ENCODE data around the gene KIAA0513.

Gene KIAA0513

GRCh38 chr16:85045077-85045476, 17.5 kb downstream of the KIAA0513 start:
- H3K4me3 ChIP-seq (replicated peaks; ENCODE audit: insufficient read depth, low read length): no peak overlapping the region
- peaks cover 38% of the 10 kb centered on the region for H3K27me3 ChIP-seq (ENCODE audit: insufficient read depth, poor library complexity, severe bottlenecking)
- H3K27ac ChIP-seq (replicated peaks): no peak overlapping the region
- TF ChIP-seq GABPA (IDR thresholded peaks at IDR 0.05; ENCODE audit: low read depth) (no peak), CTCF (IDR thresholded peaks at IDR 0.05; ENCODE audit: insufficient read depth, low read length) (no peak)
- DNase-seq (ENCODE audit: low read depth in 1 of 2, low spot score in 1 of 2): no peak

GRCh38 chr16:85045641-85046471, 18.3 kb downstream of the KIAA0513 start:
- Histone ChIP-seq H3K27me3 (ENCODE audit: insufficient read depth, poor library complexity, severe bottlenecking) (peaks cover 36% of the 10 kb centered on the region), H3K4me3 (replicated peaks; ENCODE audit: insufficient read depth, low read length) (no peak overlapping the region), H3K27ac (replicated peaks) (no peak overlapping the region)
- no peak for TF ChIP-seq GABPA (IDR thresholded peaks at IDR 0.05; ENCODE audit: low read depth)
- no peak for TF ChIP-seq POLR2AphosphoS5 (IDR thresholded peaks at IDR 0.05; ENCODE audit: low read depth)
- no peak for TF ChIP-seq CTCF (IDR thresholded peaks at IDR 0.05; ENCODE audit: insufficient read depth, low read length)
- no peak for TF ChIP-seq REST (IDR thresholded peaks at IDR 0.05; ENCODE audit: insufficient replicate concordance, low read depth)
- no peak for TF ChIP-seq SPI1 (IDR thresholded peaks at IDR 0.05; ENCODE audit: borderline replicate concordance, low read depth)
- no peak for DNase-seq (ENCODE audit: low read depth in 1 of 2, low spot score in 1 of 2)

GRCh38 chr16:85046472-85046916, 18.9 kb downstream of the KIAA0513 start:
- Histone ChIP-seq H3K27ac (replicated peaks) (no peak overlapping the region), H3K27me3 (ENCODE audit: insufficient read depth, poor library complexity, severe bottlenecking) (peaks cover 32% of the 10 kb centered on the region), H3K4me3 (replicated peaks; ENCODE audit: insufficient read depth, low read length) (no peak overlapping the region)
- DNase-seq (ENCODE audit: low read depth in 1 of 2, low spot score in 1 of 2): no peak
- TF ChIP-seq REST (IDR thresholded peaks at IDR 0.05; ENCODE audit: insufficient replicate concordance, low read depth): no peak
- no peak for TF ChIP-seq SPI1 (IDR thresholded peaks at IDR 0.05; ENCODE audit: borderline replicate concordance, low read depth)
- no peak for TF ChIP-seq CTCF (IDR thresholded peaks at IDR 0.05; ENCODE audit: insufficient read depth, low read length)
- no peak for TF ChIP-seq POLR2AphosphoS5 (IDR thresholded peaks at IDR 0.05; ENCODE audit: low read depth)
- no peak for TF ChIP-seq GABPA (IDR thresholded peaks at IDR 0.05; ENCODE audit: low read depth)
